BLaER1 treated with 17β-estradiol and CSF1 and Interleukin-3, amounts not matched to agents 10 nM and 100 nM (cell line): Measurements from ENCODE around the gene GFER.
A peak's percentile ranks its signal among the peaks of the same experiment; 100 is the strongest.
"Not testable (repeated sequence)": the region's sequence is repeated elsewhere in the genome, so short reads cannot be mapped to it uniquely, and the experiment has no call there.

Experiments
- H3K27ac ChIP-seq, 11 experiments: shearing (Covaris generic); formaldehyde crosslinking; 2 replicates each; pipeline ENCODE4 v1.8.1; 2022
- H3K27me3 ChIP-seq, 11 experiments: shearing (Covaris generic); formaldehyde crosslinking; 2 replicates each; pipeline ENCODE4 v1.8.1; 2022
- H3K36me3 ChIP-seq, 11 experiments: shearing (Covaris generic); formaldehyde crosslinking; 2 replicates each; pipeline ENCODE4 v1.8.1; 2022
- H3K4me1 ChIP-seq, 10 experiments: shearing (Covaris generic); formaldehyde crosslinking; 2 replicates each; pipeline ENCODE4 v1.8.1; 2022
- H3K4me2 ChIP-seq, 11 experiments: shearing (Covaris generic); formaldehyde crosslinking; 2 replicates each; pipeline ENCODE4 v1.8.1; 2022
- H3K4me3 ChIP-seq, 10 experiments: shearing (Covaris generic); formaldehyde crosslinking; 2 replicates each; pipeline ENCODE4 v1.8.1; 2022
- H3K9ac ChIP-seq, 11 experiments: shearing (Covaris generic); formaldehyde crosslinking; 2 replicates each; pipeline ENCODE4 v1.8.1; 2022
- H3K9me3 ChIP-seq, 11 experiments: shearing (Covaris generic); formaldehyde crosslinking; replicated peaks in 1 of 11; 2 replicates each; pipeline ENCODE4 v1.8.1; 2022
- H4K20me1 ChIP-seq, 11 experiments: shearing (Covaris generic); formaldehyde crosslinking; 2 replicates each; pipeline ENCODE4 v1.8.1; 2022
- Cebpa-rat ChIP-seq, 11 experiments: shearing (Covaris generic); IDR thresholded peaks; 2 replicates each; pipeline ENCODE4 v1.8.1; 2022

GFER gene

DNA sequence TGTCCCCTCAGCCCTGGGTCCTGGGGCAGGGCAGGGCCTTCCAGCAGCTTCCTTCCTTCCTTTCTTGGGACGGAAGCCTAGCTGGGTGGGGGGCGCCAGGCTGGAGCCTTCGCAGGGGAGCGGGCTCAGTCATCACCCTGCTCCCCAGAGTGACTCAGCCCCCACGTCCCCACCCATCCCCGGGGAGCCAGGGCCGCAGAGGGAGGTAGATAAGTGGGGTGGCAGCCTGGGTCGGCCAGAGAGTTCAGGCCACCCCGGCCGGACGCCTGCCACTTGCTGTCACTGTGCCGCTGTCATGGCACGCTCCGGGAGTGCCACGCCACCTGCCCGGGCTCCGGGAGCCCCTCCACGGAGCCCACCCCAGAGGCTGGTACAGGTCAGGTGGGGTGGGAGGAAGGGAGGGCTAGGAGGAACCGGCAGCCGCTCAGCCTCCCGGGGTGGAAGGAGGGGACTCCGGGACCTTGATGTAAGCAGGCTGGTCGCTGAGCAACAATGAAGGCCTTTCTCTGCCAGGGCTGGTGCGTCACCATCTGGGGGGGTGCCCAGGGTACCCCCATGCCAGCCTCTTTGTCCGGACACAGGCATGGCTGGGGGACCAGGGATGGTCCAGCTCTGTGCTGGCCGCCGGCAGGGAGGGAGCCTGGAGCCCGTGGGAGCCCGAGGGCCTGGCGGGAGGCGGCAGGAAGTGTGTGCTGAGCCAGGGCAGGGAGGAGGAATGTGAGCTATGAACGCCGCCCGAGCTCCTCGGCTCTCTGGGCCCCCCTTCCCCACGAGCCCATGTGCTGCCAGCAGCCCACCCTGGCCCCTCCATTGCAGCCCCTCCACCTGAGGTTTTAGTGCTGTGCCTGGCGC, 49.3 kb downstream of the GFER start:
- peak overlapping the region; percentile 54 to 82 (median 77) for H3K27ac ChIP-seq
- peak overlapping the region; percentile 89 to 100 (median 98) for H3K4me2 ChIP-seq
- TF ChIP-seq Cebpa-rat (IDR thresholded peaks at IDR 0.05): no peak
- H3K9me3 ChIP-seq: no peaks in the 10 kb centered on the region
- H3K9ac ChIP-seq: peak overlapping the region; percentile 70 to 84 (median 78)
- peaks cover 0 to 24% (median 0%) of the 10 kb centered on the region in 11 experiments; a peak in 8 of 22 replicates for H3K36me3 ChIP-seq
- H3K27me3 ChIP-seq: peaks cover 0 to 9% (median 5%) of the 10 kb centered on the region in 11 experiments; a peak in 16 of 22 replicates
- peak overlapping the region; percentile 39 to 74 (median 58) for H3K4me3 ChIP-seq
- peaks cover 0 to 44% (median 5%) of the 10 kb centered on the region in 11 experiments; a peak in 14 of 22 replicates for H4K20me1 ChIP-seq
- peaks cover 69 to 96% (median 90%) of the 10 kb centered on the region in 10 experiments for H3K4me1 ChIP-seq

DNA sequence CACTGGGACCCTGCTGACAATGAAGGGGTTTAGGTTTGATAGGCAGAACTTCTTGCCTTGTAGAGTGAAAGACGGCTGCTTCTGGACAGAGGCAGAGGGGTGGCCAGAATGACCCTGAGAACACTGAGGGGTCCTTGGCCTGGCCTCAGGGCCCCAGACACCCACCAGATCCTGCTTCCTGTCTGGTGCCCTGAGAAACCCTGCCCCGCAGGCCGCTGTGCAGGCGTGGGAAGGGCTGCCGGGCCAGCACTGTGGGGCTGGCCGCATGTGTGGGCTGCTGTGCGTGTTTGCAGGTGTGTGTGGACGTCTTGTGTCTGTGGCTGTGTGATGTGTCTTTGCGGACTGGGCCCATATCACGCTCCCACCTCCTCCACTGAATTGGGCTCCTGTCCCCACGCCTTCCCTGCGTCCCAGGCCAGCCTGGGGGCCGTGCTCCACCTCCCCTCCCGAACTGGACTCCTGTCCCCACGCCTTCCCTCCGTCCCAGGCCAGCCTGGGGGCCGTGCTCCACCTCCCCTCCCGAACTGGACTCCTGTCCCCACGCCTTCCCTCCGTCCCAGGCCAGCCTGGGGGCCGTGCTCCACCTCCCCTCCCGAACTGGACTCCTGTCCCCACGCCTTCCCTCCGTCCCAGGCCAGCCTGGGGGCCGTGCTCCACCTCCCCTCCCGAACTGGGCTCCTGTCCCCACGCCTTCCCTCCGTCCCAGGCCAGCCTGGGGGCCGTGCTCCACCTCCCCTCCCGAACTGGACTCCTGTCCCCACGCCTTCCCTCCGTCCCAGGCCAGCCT, 50.1 kb downstream of the GFER start:
- Histone ChIP-seq H4K20me1 (peaks cover 0 to 44% (median 0%) of the 10 kb centered on the region in 11 experiments; a peak in 9 of 22 replicates), H3K4me1 (peaks cover 75 to 98% (median 93%) of the 10 kb centered on the region in 10 experiments), H3K4me2 (peak overlapping the region; percentile 89 to 100 (median 98)), H3K9ac (peak overlapping the region; percentile 70 to 84 (median 78)), H3K4me3 (peak overlapping the region; percentile 39 to 74 (median 58)), H3K27ac (peak overlapping the region; percentile 54 to 82 (median 77)), H3K36me3 (peaks cover 0 to 24% (median 0%) of the 10 kb centered on the region in 11 experiments; a peak in 8 of 22 replicates)
- H3K27me3 ChIP-seq, H3K9me3 ChIP-seq: not testable (repeated sequence)

DNA sequence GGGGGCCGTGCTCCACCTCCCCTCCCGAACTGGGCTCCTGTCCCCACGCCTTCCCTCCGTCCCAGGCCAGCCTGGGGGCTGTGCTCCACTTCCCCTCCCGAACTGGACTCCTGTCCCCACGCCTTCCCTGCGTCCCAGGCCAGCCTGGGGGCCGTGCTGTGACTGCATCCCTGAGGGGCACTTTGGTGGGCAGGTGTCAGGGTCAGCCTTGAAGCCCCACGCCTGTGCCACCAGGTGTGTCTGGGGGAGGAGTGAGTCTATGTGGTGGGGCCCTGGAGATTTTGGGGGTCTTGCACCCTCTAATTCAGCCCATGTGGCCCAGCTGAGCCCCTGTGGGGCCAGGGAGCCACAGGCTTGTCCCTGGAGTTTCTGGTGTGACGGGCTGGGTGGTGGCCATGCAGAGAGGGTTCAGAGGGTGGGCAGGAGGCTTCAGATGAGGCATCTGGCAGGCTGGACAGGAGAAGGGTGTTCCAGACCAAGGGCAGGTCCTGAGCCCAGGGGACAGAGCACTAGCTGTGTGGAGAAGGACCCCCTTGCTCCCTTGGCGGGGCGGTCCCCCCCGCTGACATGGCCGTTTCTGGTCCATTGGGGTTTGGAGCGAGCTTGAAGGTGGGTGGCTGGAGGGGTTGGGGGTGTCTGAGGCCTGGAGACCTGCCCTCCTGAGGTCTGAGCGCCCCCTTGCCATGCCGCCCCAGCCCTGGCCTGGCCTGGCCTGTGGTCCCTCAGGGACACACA, 50.9 kb downstream of the GFER start:
- peak overlapping the region; percentile 54 to 71 (median 67) for H3K9ac ChIP-seq
- H3K9me3 ChIP-seq: no peaks in the 10 kb centered on the region
- H3K27ac ChIP-seq: peak overlapping the region; percentile 25 to 73 (median 54); a peak in 21 of 22 replicates
- H3K4me2 ChIP-seq: peak overlapping the region; percentile 76 to 98 (median 92)
- no peaks in the 10 kb centered on the region for H3K27me3 ChIP-seq
- H3K4me1 ChIP-seq: peaks cover 82 to 100% (median 99%) of the 10 kb centered on the region in 10 experiments
- peak overlapping the region in 5 of 10 experiments; percentile 22 to 65 (median 54); a peak in 9 of 20 replicates for H3K4me3 ChIP-seq
- peaks cover 0 to 24% (median 0%) of the 10 kb centered on the region in 11 experiments; a peak in 8 of 22 replicates for H3K36me3 ChIP-seq
- TF ChIP-seq Cebpa-rat (IDR thresholded peaks at IDR 0.05): no peak
- peaks cover 0 to 46% (median 0%) of the 10 kb centered on the region in 11 experiments; a peak in 9 of 22 replicates for H4K20me1 ChIP-seq

DNA sequence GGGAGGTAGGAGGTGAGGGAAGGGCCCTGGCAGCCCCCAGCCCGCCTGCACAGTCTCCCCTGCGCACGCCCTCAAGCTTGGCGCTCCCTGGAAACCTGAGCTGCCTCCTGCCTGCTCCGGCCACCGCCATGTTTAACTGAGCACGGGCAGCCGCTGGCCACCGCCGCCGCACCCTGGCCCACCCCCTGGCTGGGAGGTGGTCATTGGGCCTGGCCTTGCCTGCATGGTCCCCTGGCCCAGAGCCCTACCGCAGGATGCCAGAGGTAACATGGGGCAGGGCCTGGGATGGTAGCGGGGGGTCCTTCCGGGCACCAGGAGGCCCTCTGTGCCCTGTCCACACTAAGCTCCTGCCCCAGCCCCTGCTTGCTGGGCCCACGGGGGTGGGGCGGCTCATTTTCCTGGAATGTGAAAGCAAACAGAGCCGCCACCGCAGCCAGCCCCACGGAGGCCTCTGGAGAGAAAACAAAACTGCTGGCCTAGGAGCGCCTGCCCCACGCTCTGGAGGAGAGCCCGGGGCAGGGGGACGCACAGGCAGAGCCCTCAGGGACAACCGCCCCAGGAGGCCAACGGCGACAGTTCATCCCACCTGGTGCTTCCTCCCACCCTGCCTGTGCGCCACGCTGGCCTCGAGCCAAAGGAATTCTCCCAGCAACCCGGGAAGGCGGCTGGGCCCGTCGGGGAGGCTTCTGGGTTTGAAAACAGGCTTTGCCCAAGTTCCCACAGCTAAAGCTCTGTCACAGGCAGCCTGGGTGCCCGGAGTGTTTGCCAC, 51.6 kb downstream of the GFER start:
- Histone ChIP-seq H3K4me3 (peak overlapping the region in 8 of 10 experiments; percentile 13 to 65 (median 28); a peak in 11 of 20 replicates), H3K27ac (peak overlapping the region; percentile 25 to 73 (median 54); a peak in 21 of 22 replicates)
- TF ChIP-seq Cebpa-rat (IDR thresholded peaks at IDR 0.05): no peak

DNA sequence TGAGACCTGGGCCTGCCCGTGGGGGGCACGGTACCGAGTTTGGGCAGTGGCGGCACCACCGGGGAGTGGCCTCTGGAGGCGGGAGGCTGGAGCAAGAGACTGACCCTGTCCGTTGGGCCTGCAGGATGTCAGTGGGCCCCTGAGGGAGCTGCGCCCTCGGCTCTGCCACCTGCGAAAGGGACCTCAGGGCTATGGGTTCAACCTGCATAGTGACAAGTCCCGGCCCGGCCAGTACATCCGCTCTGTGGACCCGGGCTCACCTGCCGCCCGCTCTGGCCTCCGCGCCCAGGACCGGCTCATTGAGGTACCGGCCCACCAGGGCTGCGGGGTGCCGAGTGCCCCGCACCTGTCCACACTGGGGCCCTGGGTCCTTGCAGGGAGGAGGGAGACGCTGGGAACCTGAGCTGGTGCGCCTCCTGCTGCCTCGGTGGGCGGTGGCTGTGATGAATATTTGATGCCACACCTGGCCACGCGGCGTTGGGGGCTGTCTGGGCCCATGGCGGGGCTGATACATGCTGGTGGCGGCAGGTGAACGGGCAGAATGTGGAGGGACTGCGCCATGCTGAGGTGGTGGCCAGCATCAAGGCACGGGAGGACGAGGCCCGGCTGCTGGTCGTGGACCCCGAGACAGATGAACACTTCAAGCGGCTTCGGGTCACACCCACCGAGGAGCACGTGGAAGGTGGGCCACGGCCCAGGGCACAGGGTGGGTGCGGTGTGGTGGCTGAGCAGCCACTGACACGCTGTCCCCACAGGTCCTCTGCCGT, 52.4 kb downstream of the GFER start:
- peak overlapping the region in 6 of 10 experiments; percentile 22 to 65 (median 42); a peak in 7 of 20 replicates for H3K4me3 ChIP-seq
- H3K9ac ChIP-seq: peak overlapping the region; percentile 54 to 71 (median 67); a peak in 20 of 22 replicates
- H3K27me3 ChIP-seq: no peaks in the 10 kb centered on the region
- peaks cover 0 to 24% (median 0%) of the 10 kb centered on the region in 11 experiments; a peak in 8 of 22 replicates for H3K36me3 ChIP-seq
- TF ChIP-seq Cebpa-rat (IDR thresholded peaks at IDR 0.05): no peak
- H3K4me1 ChIP-seq: peaks cover 96 to 100% (median 99%) of the 10 kb centered on the region in 10 experiments
- H3K9me3 ChIP-seq: no peaks in the 10 kb centered on the region
- H3K27ac ChIP-seq: peak overlapping the region; percentile 25 to 73 (median 54); a peak in 19 of 22 replicates
- peak overlapping the region; percentile 76 to 98 (median 92) for H3K4me2 ChIP-seq
- peaks cover 0 to 58% (median 8%) of the 10 kb centered on the region in 11 experiments; a peak in 11 of 22 replicates for H4K20me1 ChIP-seq

More for the DNA sequence above, 51.6 kb downstream of the GFER start:
- Histone ChIP-seq H3K36me3 (peaks cover 0 to 24% (median 0%) of the 10 kb centered on the region in 11 experiments; a peak in 8 of 22 replicates), H3K4me2 (peak overlapping the region; percentile 76 to 98 (median 92)), H3K4me1 (peaks cover 90 to 100% (median 99%) of the 10 kb centered on the region in 10 experiments), H3K27me3 (no peaks in the 10 kb centered on the region), H4K20me1 (peaks cover 0 to 53% (median 5%) of the 10 kb centered on the region in 11 experiments; a peak in 11 of 22 replicates), H3K9ac (peak overlapping the region; percentile 54 to 71 (median 67)), H3K9me3 (no peaks in the 10 kb centered on the region)

DNA sequence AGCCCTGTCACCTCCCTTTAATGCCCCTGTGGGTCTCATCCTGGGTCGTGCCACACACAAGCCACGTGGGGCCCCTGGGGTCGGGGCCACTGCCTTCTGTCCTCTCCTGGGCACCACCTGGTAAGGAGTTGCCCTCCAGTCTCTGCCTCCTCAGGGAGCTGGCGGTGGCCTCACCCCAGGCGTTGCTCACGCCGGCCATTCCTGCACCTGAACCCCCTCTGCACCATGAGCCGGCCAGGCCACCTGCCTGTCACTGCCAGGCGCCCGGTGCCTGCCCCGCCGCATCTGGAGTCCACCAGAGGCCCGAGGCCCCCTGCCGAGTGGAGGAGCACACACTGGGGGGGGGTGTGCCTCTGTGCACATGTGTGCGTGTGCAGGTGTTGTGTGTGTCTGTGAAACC, 53.1 kb downstream of the GFER start:
- H3K4me1 ChIP-seq: peaks cover 97 to 100% (median 99%) of the 10 kb centered on the region in 10 experiments
- peak overlapping the region in 5 of 11 experiments; percentile 15 to 64 (median 35); a peak in 6 of 22 replicates for H3K9ac ChIP-seq
- no peak overlapping the region; a peak in 1 of 20 replicates for H3K4me3 ChIP-seq
- H3K36me3 ChIP-seq: peaks cover 0 to 24% (median 0%) of the 10 kb centered on the region in 11 experiments; a peak in 8 of 22 replicates
- no peak for TF ChIP-seq Cebpa-rat (IDR thresholded peaks at IDR 0.05)
- peak overlapping the region in 3 of 11 experiments; percentile 16 to 73 (median 71); a peak in 3 of 22 replicates for H3K27ac ChIP-seq
- H3K27me3 ChIP-seq: no peaks in the 10 kb centered on the region
- peak overlapping the region; percentile 76 to 98 (median 92) for H3K4me2 ChIP-seq
- H4K20me1 ChIP-seq: peaks cover 0 to 62% (median 8%) of the 10 kb centered on the region in 11 experiments; a peak in 11 of 22 replicates
- no peaks in the 10 kb centered on the region for H3K9me3 ChIP-seq
